Measurements from ENCODE around the gene HAS3.
"Not testable (repeated sequence)": the region's sequence is repeated elsewhere in the genome, so short reads cannot be mapped to it uniquely, and the experiment has no call there.

HAS3 gene

GRCh38 chr16:69133373-69133954, 28.0 kb downstream of the HAS3 start:
- H3K79me2 ChIP-seq (ENCODE audit: insufficient read depth, low read length), result peaks cover 95% of the 10 kb centered on the region
- 0 out of 2 replicates have a peak overlapping the region, but pooled peaks have one; percentile 89 for H2AFZ ChIP-seq (ENCODE audit: low read depth, low read length)

DNA sequence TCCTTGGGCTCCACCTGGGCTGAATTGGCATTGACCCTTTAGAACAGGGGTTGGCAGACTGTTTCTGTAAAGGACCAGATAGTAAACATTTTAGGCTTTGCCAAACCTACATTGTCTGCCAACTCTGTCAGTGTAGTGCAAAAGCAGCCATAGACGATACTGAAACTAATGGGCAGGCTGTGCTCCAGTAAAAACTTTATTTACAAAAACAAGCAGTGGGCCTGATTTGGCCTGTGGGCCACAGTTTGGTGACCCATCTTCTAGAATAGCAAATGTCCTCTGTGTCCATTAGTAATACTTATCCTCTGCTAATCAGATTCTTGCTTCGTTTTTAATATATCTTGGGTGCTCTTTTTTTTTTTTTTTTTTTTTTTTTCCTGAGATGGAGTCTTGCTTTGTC, 33.2 kb downstream of the HAS3 start:
- Histone ChIP-seq H2AFZ (ENCODE audit: low read depth, low read length) (no peak overlapping the region), H4K20me1 (ENCODE audit: insufficient read depth, low read length) (peaks cover 21% of the 10 kb centered on the region; the same call in 1 of the 2 replicates), H3K9me3 (ENCODE audit: insufficient read depth, low read length, severe bottlenecking) (no peaks in the 10 kb centered on the region), H3K27ac (ENCODE audit: low read length) (no peak overlapping the region), H3K4me2 (ENCODE audit: insufficient read depth, low read length) (no peak overlapping the region), H3K9ac (ENCODE audit: low read depth, low read length) (no peak overlapping the region), H3K79me2 (ENCODE audit: insufficient read depth, low read length) (peaks cover 69% of the 10 kb centered on the region), H3K36me3 (ENCODE audit: insufficient read depth, low read length) (peaks cover 82% of the 10 kb centered on the region), H3K4me1 (ENCODE audit: insufficient read depth, low read length) (peaks cover 19% of the 10 kb centered on the region), H3K4me3 (ENCODE audit: low read depth in 1 of 2, low read length in 2 of 2) (no peak overlapping the region), H3K27me3 (ENCODE audit: insufficient read depth, low read length, poor library complexity) (no peaks in the 10 kb centered on the region)
- DNase-seq (no peak), ATAC-seq (ENCODE audit: insufficient read depth, low read depth) (no peak)
- no peak for TF ChIP-seq EZH2 (IDR thresholded peaks at IDR 0.05; ENCODE audit: borderline replicate concordance, low read depth, low read length, severe bottlenecking)
- TF ChIP-seq, protein P1, sequence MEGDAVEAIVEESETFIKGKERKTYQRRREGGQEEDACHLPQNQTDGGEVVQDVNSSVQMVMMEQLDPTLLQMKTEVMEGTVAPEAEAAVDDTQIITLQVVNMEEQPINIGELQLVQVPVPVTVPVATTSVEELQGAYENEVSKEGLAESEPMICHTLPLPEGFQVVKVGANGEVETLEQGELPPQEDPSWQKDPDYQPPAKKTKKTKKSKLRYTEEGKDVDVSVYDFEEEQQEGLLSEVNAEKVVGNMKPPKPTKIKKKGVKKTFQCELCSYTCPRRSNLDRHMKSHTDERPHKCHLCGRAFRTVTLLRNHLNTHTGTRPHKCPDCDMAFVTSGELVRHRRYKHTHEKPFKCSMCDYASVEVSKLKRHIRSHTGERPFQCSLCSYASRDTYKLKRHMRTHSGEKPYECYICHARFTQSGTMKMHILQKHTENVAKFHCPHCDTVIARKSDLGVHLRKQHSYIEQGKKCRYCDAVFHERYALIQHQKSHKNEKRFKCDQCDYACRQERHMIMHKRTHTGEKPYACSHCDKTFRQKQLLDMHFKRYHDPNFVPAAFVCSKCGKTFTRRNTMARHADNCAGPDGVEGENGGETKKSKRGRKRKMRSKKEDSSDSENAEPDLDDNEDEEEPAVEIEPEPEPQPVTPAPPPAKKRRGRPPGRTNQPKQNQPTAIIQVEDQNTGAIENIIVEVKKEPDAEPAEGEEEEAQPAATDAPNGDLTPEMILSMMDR (IDR thresholded peaks at IDR 0.05; ENCODE audit: borderline replicate concordance, extremely low read depth, low read length, poor library complexity, severe bottlenecking), result no peak

More at GRCh38 chr16:69133373-69133954, 28.0 kb downstream of the HAS3 start:
- H3K4me3 ChIP-seq (ENCODE audit: low read depth in 1 of 2, low read length in 2 of 2), result peak overlapping the region; percentile 95
- TF ChIP-seq, protein P1 (IDR thresholded peaks at IDR 0.05; ENCODE audit: borderline replicate concordance, extremely low read depth, low read length, poor library complexity, severe bottlenecking), result no peak
- TF ChIP-seq EZH2 (IDR thresholded peaks at IDR 0.05; ENCODE audit: borderline replicate concordance, low read depth, low read length, severe bottlenecking), result no peak
- H3K36me3 ChIP-seq (ENCODE audit: insufficient read depth, low read length), result peaks cover 59% of the 10 kb centered on the region
- peaks cover 37% of the 10 kb centered on the region for H4K20me1 ChIP-seq (ENCODE audit: insufficient read depth, low read length)
- peak overlapping the region; percentile 81 for H3K9ac ChIP-seq (ENCODE audit: low read depth, low read length)
- H3K27me3 ChIP-seq (ENCODE audit: insufficient read depth, low read length, poor library complexity), result no peaks in the 10 kb centered on the region
- H3K27ac ChIP-seq (ENCODE audit: low read length), result peak overlapping the region; percentile 88
- no peaks in the 10 kb centered on the region for H3K9me3 ChIP-seq (ENCODE audit: insufficient read depth, low read length, severe bottlenecking)
- peaks cover 40% of the 10 kb centered on the region for H3K4me1 ChIP-seq (ENCODE audit: insufficient read depth, low read length)
- no peak for DNase-seq
- peak overlapping the region; percentile 94 for H3K4me2 ChIP-seq (ENCODE audit: insufficient read depth, low read length)
- no peak for ATAC-seq (ENCODE audit: insufficient read depth, low read depth)

DNA sequence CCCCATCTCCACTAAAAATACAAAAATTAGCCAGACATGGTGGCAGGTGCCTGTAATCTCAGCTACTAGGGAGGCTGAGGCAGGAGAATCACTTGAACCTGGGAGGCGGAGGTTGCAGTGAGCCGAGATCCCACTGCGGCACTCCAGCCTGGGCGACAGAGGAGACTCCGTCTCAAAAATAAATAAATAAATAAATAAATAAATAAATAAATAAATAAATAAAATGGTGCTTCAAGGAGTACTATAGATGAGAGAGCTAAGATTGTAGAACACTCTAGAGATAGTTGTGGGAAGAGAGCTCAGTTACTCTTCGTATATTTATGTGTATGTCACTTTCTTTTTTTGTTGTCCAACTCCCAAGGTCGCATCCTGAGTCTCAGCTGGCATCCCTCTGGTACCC, 34.0 kb downstream of the HAS3 start:
- H3K9ac ChIP-seq (ENCODE audit: low read depth, low read length); H3K27ac ChIP-seq (ENCODE audit: low read length); ATAC-seq (ENCODE audit: insufficient read depth, low read depth); H2AFZ ChIP-seq (ENCODE audit: low read depth, low read length); H3K9me3 ChIP-seq (ENCODE audit: insufficient read depth, low read length, severe bottlenecking); H3K4me3 ChIP-seq (ENCODE audit: low read depth in 1 of 2, low read length in 2 of 2); H3K27me3 ChIP-seq (ENCODE audit: insufficient read depth, low read length, poor library complexity); DNase-seq; H3K4me2 ChIP-seq (ENCODE audit: insufficient read depth, low read length): not testable (repeated sequence)
- Histone ChIP-seq H3K4me1 (ENCODE audit: insufficient read depth, low read length) (peaks cover 10% of the 10 kb centered on the region; the same call in 1 of the 2 replicates), H3K36me3 (ENCODE audit: insufficient read depth, low read length) (peaks cover 80% of the 10 kb centered on the region), H4K20me1 (ENCODE audit: insufficient read depth, low read length) (peaks cover 15% of the 10 kb centered on the region; the same call in 1 of the 2 replicates), H3K79me2 (ENCODE audit: insufficient read depth, low read length) (peaks cover 63% of the 10 kb centered on the region)

DNA sequence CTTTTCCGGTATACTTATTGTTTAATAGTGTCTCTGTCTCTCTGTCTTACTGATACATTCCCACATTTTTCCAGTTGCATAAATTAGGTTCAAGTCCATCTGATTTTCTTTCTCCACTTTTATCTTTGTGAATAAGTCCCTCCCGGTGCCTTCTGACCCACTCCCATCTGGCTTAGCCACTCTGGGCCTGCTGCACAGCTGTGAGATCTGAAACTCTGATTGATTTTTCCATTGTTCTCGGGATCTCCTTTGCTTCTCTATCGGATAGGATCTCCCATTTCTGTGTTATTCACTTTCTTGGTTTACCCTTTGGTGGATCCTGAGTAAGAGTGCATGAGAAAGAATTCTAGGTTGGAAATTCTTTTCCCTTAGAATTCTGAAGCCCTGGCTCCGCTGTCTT, 35.6 kb downstream of the HAS3 start:
- no peak overlapping the region for H3K27ac ChIP-seq (ENCODE audit: low read length)
- no peaks in the 10 kb centered on the region for H3K27me3 ChIP-seq (ENCODE audit: insufficient read depth, low read length, poor library complexity)
- no peak overlapping the region for H3K4me2 ChIP-seq (ENCODE audit: insufficient read depth, low read length)
- H3K79me2 ChIP-seq (ENCODE audit: insufficient read depth, low read length), result peaks cover 52% of the 10 kb centered on the region
- H3K36me3 ChIP-seq (ENCODE audit: insufficient read depth, low read length), result peaks cover 90% of the 10 kb centered on the region
- no peak for DNase-seq
- no peaks in the 10 kb centered on the region for H3K9me3 ChIP-seq (ENCODE audit: insufficient read depth, low read length, severe bottlenecking)
- no peak overlapping the region for H2AFZ ChIP-seq (ENCODE audit: low read depth, low read length)
- no peaks in the 10 kb centered on the region; the same call in 1 of the 2 replicates for H3K4me1 ChIP-seq (ENCODE audit: insufficient read depth, low read length)
- H3K4me3 ChIP-seq (ENCODE audit: low read depth in 1 of 2, low read length in 2 of 2), result no peak overlapping the region
- no peak overlapping the region for H3K9ac ChIP-seq (ENCODE audit: low read depth, low read length)
- ATAC-seq (ENCODE audit: insufficient read depth, low read depth), result no peak
- no peak for TF ChIP-seq EZH2 (IDR thresholded peaks at IDR 0.05; ENCODE audit: borderline replicate concordance, low read depth, low read length, severe bottlenecking)
- TF ChIP-seq, protein P1 (IDR thresholded peaks at IDR 0.05; ENCODE audit: borderline replicate concordance, extremely low read depth, low read length, poor library complexity, severe bottlenecking), result no peak
- H4K20me1 ChIP-seq (ENCODE audit: insufficient read depth, low read length), result peaks cover 11% of the 10 kb centered on the region; the same call in 1 of the 2 replicates

All from DND-41 (cell line).